KOPT-K1 (cell line): ENCODE results near the gene DGKG.

Source experiments
- H3K27ac ChIP-seq: fragments of 200-600 bp; sonication (generic); 2 replicates; pipeline ENCODE4 v1.5.1; 2016; ENCODE audit warnings: antibody characterized with exemption, mild to moderate bottlenecking, low read depth, low read length; ENCODE audit not compliant: poor library complexity, severe bottlenecking
- H3K36me3 ChIP-seq: fragments of 200-600 bp; sonication (generic); 2 replicates; pipeline ENCODE4 v1.5.1; 2017; ENCODE audit warnings: antibody characterized with exemption, mild to moderate bottlenecking, low read length, moderate library complexity; ENCODE audit not compliant: insufficient read depth
- H3K9me3 ChIP-seq: fragments of 200-600 bp; sonication (generic); 2 replicates; pipeline ENCODE4 v1.5.1; 2017; ENCODE audit warnings: antibody characterized with exemption, low read length, mild to moderate bottlenecking; ENCODE audit not compliant: insufficient read depth, poor library complexity, severe bottlenecking

DGKG gene

DNA sequence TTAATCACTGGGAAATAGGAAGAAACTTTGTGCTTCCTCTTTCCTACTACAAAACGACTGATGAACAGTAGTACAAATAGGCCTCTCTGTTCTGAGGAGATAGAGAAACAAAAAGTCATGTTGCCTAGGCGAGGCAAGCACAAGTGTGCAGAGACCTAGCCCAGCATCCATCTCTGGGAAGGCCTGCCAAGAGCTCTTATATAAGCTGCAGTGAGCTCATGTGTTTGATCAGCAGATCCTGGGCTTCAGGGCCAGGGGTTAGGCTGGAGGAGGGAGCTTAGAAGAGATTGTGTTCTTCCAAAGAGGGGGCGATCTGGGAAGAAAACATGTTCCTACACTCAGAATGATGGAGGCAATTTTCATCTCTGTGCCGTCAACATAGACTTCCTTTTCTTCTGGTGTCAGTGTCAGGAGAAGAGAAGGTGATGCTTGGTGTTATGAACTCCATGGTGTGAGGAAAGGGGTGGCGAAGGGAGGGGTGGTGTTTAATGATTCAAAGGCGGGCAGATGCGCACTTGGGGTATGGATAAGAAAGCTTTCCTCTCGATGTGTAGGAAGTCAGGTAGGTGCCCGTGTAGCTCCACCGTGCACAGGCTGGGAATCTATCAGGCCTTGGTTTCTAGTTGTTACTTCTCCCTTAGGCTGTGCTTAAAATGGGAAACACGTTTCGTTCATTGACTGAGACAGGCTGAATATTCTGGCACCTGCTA, 223.6 kb downstream of the DGKG start:
- Histone ChIP-seq H3K36me3 (no peaks in the 10 kb centered on the region), H3K27ac (no peak overlapping the region), H3K9me3 (no peaks in the 10 kb centered on the region)

- no peak overlapping the region for H3K27ac ChIP-seq
These were observed 224.9 kb downstream of the DGKG start for GRCh38 chr3:186137051-186137685.

DNA sequence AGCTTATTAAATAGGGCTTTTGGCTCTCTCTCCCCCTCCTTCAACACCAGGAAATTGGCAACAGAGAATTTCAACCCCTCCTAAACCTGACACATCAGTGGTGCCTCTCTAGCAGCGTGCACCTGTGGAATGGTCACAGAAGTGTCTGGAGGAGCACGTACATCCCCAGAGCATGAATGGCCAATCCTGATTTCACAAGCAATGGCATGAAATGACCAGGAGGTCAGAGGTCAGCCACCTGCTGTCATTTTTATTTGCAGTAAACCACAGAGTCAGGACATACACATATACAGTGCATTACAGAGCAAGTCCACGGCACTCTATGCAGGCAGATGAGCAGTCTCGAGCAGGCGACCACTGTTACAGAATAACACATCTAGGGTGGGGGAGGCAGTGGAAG, 228.1 kb downstream of the DGKG start:
- Histone ChIP-seq H3K36me3 (no peaks in the 10 kb centered on the region), H3K9me3 (no peaks in the 10 kb centered on the region), H3K27ac (no peak overlapping the region)

More at GRCh38 chr3:186137051-186137685, 224.9 kb downstream of the DGKG start:
- Histone ChIP-seq H3K36me3 (no peaks in the 10 kb centered on the region), H3K9me3 (no peaks in the 10 kb centered on the region)

DNA sequence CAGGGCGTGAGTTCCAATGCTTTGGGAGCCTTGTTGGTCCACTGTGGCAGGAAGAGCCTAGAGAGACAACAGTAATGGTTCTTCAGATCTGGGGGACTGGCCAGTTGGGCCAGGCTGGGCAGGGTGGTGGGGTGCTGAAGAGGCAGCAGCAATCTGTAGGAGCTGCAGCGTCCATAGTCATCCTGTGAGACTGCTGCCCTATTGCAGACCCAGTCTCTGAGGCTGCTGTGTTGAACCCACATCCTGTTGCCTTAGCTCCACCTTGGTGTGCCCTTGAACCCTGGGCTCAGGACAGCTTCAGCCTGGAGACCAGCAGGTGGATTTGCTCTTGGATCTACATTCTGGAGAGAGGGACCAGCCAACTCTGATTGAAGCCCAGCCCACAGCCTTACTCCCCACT, 229.5 kb downstream of the DGKG start:
- H3K36me3 ChIP-seq = no peaks in the 10 kb centered on the region
- no peaks in the 10 kb centered on the region for H3K9me3 ChIP-seq
- no peak overlapping the region for H3K27ac ChIP-seq

- no peaks in the 10 kb centered on the region for H3K36me3 ChIP-seq
- no peaks in the 10 kb centered on the region for H3K9me3 ChIP-seq
- no peak overlapping the region for H3K27ac ChIP-seq
These were observed 232.8 kb downstream of the DGKG start for GRCh38 chr3:186129206-186129605.

DNA sequence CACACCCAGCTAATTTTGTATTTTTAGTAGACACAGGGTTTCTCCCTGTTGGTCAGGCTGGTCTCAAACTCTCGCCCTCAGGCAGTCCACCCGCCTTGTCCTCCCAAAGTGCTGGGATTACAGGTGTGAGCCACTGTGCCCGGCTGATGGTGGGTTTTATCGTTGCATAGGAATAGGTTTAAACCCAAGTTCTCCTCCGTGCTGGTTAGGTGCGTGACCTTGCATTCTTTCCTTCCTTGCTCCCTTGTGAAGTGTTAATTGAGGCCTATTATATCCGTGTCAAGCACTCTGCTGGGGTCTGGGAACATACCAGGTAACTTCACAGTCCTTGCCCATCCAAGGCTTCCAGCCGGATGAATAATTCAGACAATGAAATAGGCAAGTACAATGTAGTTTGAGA, 233.9 kb downstream of the DGKG start:
- no peak overlapping the region for H3K27ac ChIP-seq
- no peaks in the 10 kb centered on the region for H3K36me3 ChIP-seq
- H3K9me3 ChIP-seq = no peaks in the 10 kb centered on the region

DNA sequence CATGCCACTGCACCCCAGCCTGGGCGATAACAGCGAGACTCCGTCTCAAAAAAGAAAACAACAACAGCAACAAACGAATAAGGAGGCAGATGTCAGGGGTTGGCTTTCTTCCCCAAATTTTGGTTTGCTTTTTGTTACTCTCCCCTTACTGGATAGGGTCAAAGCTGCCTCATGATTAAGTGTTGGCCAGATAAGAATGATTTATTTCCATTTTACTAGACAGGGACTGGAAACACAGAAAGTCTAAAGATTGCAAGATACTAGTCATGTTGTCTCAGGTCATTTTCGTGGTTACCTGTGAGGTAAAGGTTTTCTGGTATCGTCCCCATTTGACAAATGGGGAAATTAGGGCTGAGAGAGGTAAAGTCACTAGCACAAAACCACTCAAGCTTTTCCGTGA, 234.6 kb downstream of the DGKG start:
- no peaks in the 10 kb centered on the region for H3K9me3 ChIP-seq
- H3K27ac ChIP-seq = no peak overlapping the region
- H3K36me3 ChIP-seq = no peaks in the 10 kb centered on the region

GRCh38 chr3:186125118-186125517, 236.9 kb downstream of the DGKG start:
- no peak overlapping the region for H3K27ac ChIP-seq
- H3K9me3 ChIP-seq = no peaks in the 10 kb centered on the region
- H3K36me3 ChIP-seq = no peaks in the 10 kb centered on the region

DNA sequence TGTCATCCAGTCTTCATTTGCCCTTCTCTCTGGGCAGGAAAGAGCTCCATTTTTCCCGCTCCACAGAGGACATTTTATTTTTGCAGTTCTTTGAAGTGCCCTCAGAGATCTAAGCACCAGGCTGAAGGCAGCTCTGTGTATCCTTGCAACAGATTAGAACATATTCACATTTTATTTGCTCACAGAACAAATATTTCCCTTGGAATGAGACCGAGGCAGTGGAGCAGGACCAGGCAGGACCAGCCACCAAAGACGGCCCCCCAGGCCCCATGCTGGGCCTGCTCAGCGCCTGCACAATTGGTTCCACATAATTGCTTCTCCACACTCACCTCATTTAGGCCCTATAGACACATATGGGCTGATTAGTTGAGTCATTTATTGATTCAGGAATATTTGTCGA, 237.4 kb downstream of the DGKG start:
- Histone ChIP-seq H3K27ac (no peak overlapping the region), H3K36me3 (no peaks in the 10 kb centered on the region), H3K9me3 (no peaks in the 10 kb centered on the region)

GRCh38 chr3:186123012-186123411, 239.0 kb downstream of the DGKG start:
- H3K36me3 ChIP-seq = no peaks in the 10 kb centered on the region
- H3K27ac ChIP-seq = no peak overlapping the region
- no peaks in the 10 kb centered on the region for H3K9me3 ChIP-seq

DNA sequence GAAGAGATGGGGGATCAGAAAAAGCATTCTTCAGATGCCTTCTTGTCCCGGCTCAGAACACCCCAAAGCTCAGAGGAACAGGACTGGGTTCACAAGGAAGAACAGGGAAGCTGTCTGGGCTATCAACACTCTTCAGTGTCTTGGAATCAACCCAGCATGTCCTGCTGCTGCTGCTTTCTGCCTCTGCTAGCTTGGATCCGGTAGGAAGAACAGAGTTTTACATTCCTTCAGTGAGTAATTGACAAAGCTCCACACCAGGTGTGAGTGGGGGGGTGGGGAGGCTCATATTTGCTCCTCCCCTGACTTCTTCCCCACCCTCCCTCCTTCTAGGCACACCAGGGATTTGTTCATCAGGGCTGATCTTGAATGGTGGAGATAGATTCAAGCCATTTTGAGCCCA, 240.1 kb downstream of the DGKG start:
- no peak overlapping the region for H3K27ac ChIP-seq
- no peaks in the 10 kb centered on the region for H3K36me3 ChIP-seq
- H3K9me3 ChIP-seq = no peaks in the 10 kb centered on the region

- no peaks in the 10 kb centered on the region for H3K36me3 ChIP-seq
- H3K9me3 ChIP-seq = no peaks in the 10 kb centered on the region
- H3K27ac ChIP-seq = no peak overlapping the region
These were observed 240.8 kb downstream of the DGKG start for GRCh38 chr3:186121278-186121677.

- no peak overlapping the region for H3K27ac ChIP-seq
- no peaks in the 10 kb centered on the region for H3K9me3 ChIP-seq
- no peaks in the 10 kb centered on the region for H3K36me3 ChIP-seq
These were observed 242.5 kb downstream of the DGKG start for GRCh38 chr3:186119499-186119898.

- Histone ChIP-seq H3K9me3 (no peaks in the 10 kb centered on the region), H3K27ac (no peak overlapping the region)
These were observed 243.3 kb downstream of the DGKG start for GRCh38 chr3:186118692-186119091.

DNA sequence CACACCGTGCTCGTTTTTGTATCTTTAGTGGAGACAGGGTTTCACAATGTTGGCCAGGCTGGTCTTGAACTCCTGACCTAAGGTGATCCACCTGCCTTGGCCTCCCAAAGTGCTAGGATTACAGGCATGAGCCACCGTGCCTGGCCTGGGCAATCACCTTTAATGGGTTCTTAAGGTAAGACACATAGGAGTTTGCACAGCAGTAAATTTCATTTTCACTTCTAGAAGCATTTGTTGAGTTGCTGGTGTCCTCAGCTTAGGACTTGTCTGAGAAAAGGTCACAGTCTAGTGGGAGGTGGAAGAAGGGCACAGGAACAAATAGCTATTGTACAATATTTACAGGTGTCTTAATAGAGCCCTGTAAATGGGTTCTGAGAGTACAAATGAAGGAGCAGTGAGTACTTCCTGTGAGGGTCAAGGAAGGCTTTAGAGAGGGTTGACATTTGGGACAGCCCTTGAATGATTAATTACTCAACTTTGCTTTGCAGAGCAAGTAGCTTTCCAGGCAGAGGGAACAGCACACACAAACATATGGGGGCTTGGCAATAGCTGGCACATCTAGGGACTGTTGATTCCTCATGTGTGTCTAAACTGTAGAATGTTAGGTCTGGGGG, 244.4 kb downstream of the DGKG start:
- Histone ChIP-seq H3K9me3 (no peaks in the 10 kb centered on the region), H3K36me3 (no peaks in the 10 kb centered on the region), H3K27ac (no peak overlapping the region)

More at GRCh38 chr3:186118692-186119091, 243.3 kb downstream of the DGKG start:
- H3K36me3 ChIP-seq = no peaks in the 10 kb centered on the region
